ENCODE results near the gene ATAD1. TPM values are rescaled to one million over a fixed set of nuclear protein-coding genes. Genes with fewer than 3 reads are reported as not detected.
"Not testable (repeated sequence)": the region's sequence is repeated elsewhere in the genome, so short reads cannot be mapped to it uniquely, and the experiment has no call there.

The ATAD1 gene
- total and polyA plus RNA-seq, 4 experiments from 2014 or later: 39.6 to 52.0 (median 44.0) TPM

DNA sequence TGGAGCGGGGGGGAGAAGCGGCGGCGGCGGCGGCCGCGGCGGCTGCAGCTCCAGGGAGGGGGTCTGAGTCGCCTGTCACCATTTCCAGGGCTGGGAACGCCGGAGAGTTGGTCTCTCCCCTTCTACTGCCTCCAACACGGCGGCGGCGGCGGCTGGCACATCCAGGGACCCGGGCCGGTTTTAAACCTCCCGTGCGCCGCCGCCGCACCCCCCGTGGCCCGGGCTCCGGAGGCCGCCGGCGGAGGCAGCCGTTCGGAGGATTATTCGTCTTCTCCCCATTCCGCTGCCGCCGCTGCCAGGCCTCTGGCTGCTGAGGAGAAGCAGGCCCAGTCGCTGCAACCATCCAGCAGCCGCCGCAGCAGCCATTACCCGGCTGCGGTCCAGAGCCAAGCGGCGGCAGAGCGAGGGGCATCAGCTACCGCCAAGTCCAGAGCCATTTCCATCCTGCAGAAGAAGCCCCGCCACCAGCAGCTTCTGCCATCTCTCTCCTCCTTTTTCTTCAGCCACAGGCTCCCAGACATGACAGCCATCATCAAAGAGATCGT lies 46.0 kb upstream of the ATAD1 start:
- ChIA-PET POLR2A (ENCODE audit: partially characterized antibody) (interaction anchor here (0.6 to 7.7 kb wide), 20 partner anchors 9 to 1127 kb away, joined by 3 to 158 read pairs (median 12); partner anchors contain the start of genes ATAD1, FAS and RNLS), CTCF (ENCODE audit: partially characterized antibody) (interaction anchor here (3.7 to 10.6 kb wide), 2 partner anchors 228 to 524 kb away, joined by 27 to 225 read pairs; no protein-coding TSS in a partner anchor)
- Mint-ChIP-seq H3K36me3 (peaks cover 7 to 42% of the 10 kb centered on the region in 2 donors), H3K27ac (peak overlapping the region; percentile 88 to 97 (median 94)), H3K4me1 (peaks cover 35 to 75% (median 46%) of the 10 kb centered on the region in 4 donors), H3K4me3 (peak overlapping the region; percentile 90 to 99 (median 97))
- not testable (repeated sequence) for H3K27me3 Mint-ChIP-seq; H3K9me3 Mint-ChIP-seq; H3K9me3 ChIP-seq (ENCODE audit: control insufficient read depth in 1 of 2, low read length in 2 of 2); H3K36me3 ChIP-seq (ENCODE audit: insufficient read depth, low read length); H3K27me3 ChIP-seq (ENCODE audit: insufficient read depth, low read length)
- Histone ChIP-seq H3K4me3 (ENCODE audit: low read length in 2 of 2) (peak overlapping the region; percentile 82 to 91), H3K4me1 (ENCODE audit: insufficient read depth, low read length) (peaks cover 52% of the 10 kb centered on the region), H3K27ac (ENCODE audit: low read depth, low read length) (peak overlapping the region; percentile 69)
- DNase-seq: peak; percentile 25 to 46 (median 27)
- intact Hi-C loops (cut with micrococcal nuclease): loop anchor here (2.0 to 10.0 kb wide), 10 partner anchors 53 to 1837 kb away; partner anchors contain the start of genes GLUD1 and KIF20B

DNA sequence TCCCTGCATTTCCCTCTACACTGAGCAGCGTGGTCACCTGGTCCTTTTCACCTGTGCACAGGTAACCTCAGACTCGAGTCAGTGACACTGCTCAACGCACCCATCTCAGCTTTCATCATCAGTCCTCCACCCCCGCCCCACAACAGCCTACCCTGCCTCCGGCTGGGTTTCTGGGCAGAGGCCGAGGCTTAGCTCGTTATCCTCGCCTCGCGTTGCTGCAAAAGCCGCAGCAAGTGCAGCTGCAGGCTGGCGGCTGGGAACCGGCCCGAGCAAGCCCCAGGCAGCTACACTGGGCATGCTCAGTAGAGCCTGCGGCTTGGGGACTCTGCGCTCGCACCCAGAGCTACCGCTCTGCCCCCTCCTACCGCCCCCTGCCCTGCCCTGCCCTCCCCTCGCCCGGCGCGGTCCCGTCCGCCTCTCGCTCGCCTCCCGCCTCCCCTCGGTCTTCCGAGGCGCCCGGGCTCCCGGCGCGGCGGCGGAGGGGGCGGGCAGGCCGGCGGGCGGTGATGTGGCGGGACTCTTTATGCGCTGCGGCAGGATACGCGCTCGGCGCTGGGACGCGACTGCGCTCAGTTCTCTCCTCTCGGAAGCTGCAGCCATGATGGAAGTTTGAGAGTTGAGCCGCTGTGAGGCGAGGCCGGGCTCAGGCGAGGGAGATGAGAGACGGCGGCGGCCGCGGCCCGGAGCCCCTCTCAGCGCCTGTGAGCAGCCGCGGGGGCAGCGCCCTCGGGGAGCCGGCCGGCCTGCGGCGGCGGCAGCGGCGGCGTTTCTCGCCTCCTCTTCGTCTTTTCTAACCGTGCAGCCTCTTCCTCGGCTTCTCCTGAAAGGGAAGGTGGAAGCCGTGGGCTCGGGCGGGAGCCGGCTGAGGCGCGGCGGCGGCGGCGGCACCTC lies 45.3 kb upstream of the ATAD1 start, which contains the start of the genes KLLN and PTEN:
TSS of gene KLLN (minus strand) at position 481 of the 891 bp plus-strand sequence. CDS start 1,046 bp downstream, outside the sequence.
TSS of gene PTEN (plus strand) at position 573 of the 891 bp plus-strand sequence. CDS start 845 bp downstream, outside the sequence.
- Histone ChIP-seq H3K4me1 (ENCODE audit: insufficient read depth, low read length) (peaks cover 45% of the 10 kb centered on the region), H3K9me3 (ENCODE audit: control insufficient read depth in 1 of 2, low read length in 2 of 2) (no peaks in the 10 kb centered on the region), H3K27me3 (ENCODE audit: insufficient read depth, low read length) (no peaks in the 10 kb centered on the region), H3K4me3 (ENCODE audit: low read length in 2 of 2) (peak within 1 kb of the TSS; percentile 91 to 95), H3K36me3 (ENCODE audit: insufficient read depth, low read length) (no peaks in the 10 kb centered on the region), H3K27ac (ENCODE audit: low read depth, low read length) (peak within 1 kb of the TSS; percentile 69)
- Mint-ChIP-seq H3K4me3 (peak within 1 kb of the TSS; percentile 95 to 99 (median 98)), H3K4me1 (peaks cover 28 to 68% (median 38%) of the 10 kb centered on the region in 4 donors), H3K36me3 (peaks cover under 1 to 39% of the 10 kb centered on the region in 2 donors), H3K27ac (peak within 1 kb of the TSS; percentile 95 to 99 (median 97)), H3K9me3 (peaks cover 0 to 2% (median 0%) of the 10 kb centered on the region in 8 donors), H3K27me3 (peaks cover 0 to 3% of the 10 kb centered on the region in 2 donors)
- CTCF ChIA-PET (ENCODE audit: partially characterized antibody): interaction anchor here (0.9 to 10.6 kb wide), 12 partner anchors 9 to 720 kb away, joined by 3 to 225 read pairs (median 10); partner anchors contain the start of genes ATAD1 and RNLS
- peak; percentile 81 to 85 (median 84) for DNase-seq
- POLR2A ChIA-PET (ENCODE audit: partially characterized antibody): interaction anchor here (0.6 to 7.7 kb wide), 37 partner anchors 10 to 1438 kb away, joined by 3 to 158 read pairs (median 5); partner anchors contain the start of genes ATAD1, FAS, IFIT2 and RNLS
- intact Hi-C loops (cut with micrococcal nuclease): loop anchor here (2.0 to 10.0 kb wide), 10 partner anchors 54 to 1838 kb away; partner anchors contain the start of genes GLUD1 and KIF20B

DNA sequence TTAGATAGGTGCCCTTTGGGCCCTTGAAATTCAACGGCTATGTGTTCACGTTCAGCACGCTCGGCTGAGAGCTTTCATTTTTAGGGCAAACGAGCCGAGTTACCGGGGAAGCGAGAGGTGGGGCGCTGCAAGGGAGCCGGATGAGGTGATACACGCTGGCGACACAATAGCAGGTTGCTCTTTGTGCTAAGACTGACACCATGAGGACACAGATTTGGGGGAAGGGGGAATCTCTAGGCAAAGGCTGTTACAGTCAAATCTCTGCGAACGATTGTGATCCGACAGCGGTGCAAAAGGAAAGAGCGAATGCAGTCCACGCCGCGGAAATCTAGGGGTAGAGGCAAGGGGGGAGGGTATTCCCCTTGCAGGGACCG lies 44.6 kb upstream of the ATAD1 start:
- peak overlapping the region; percentile 91 to 95 for H3K4me3 ChIP-seq (ENCODE audit: low read length in 2 of 2)
- DNase-seq: peak in 3 of 5 donors; percentile 87 to 88 (median 87)
- intact Hi-C loops (cut with micrococcal nuclease): loop anchor here (1.0 to 10.0 kb wide), 13 partner anchors 44 to 1838 kb away; partner anchors contain the start of genes ATAD1, GLUD1 and KIF20B

DNA sequence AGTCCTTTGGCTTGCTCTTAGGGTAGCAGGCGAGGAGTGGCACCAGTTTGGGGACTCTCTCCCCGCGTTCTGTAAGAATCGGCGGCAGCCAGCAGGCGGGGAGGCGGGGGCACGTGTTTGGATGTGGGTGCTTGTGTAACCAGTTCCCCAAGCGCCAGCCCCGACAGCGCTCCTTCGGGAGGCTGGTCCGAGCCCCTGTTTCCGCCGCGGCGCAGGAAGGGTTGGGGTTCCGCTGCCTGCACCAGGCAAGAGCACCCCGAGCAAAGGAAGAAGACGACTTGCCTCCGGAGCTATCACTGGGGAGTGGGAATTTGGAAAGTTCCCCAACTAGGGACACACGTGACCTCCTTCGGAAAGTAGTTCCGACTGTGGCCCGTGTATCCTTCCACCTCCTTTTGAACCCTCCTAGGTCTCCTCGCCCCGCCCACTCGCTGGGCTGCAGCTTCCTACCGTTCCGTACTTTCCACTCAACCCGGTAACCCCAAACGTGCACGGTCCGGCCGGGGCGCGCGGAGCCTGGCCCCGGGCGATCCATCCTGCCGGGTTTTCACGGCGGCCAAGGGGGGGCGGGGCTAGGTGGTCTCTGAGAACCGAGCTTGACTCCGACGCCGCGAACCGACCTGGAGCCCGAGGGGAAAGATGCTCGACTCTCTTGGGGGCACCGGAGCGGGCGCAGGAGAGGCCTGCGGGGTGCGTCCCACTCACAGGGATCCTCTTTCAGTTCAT lies 44.1 kb upstream of the ATAD1 start:
- Mint-ChIP-seq H3K4me3 (peak overlapping the region; percentile 95 to 99 (median 97)), H3K27ac (peak overlapping the region; percentile 93 to 99 (median 96)), H3K4me1 (peaks cover 25 to 60% (median 32%) of the 10 kb centered on the region in 4 donors), H3K27me3 (peaks cover 0 to 3% of the 10 kb centered on the region in 2 donors), H3K36me3 (peaks cover 0 to 39% of the 10 kb centered on the region in 2 donors), H3K9me3 (peaks cover 0 to 2% (median 0%) of the 10 kb centered on the region in 8 donors)
- H3K27me3 ChIP-seq (ENCODE audit: insufficient read depth, low read length): no peaks in the 10 kb centered on the region
- peak overlapping the region; percentile 69 for H3K27ac ChIP-seq (ENCODE audit: low read depth, low read length)
- DNase-seq: peak; percentile 92 to 96 (median 94)
- H3K9me3 ChIP-seq (ENCODE audit: control insufficient read depth in 1 of 2, low read length in 2 of 2): no peaks in the 10 kb centered on the region
- intact Hi-C loops (cut with micrococcal nuclease): loop anchor here (1.0 to 10.0 kb wide), 13 partner anchors 44 to 1839 kb away; partner anchors contain the start of genes ATAD1, GLUD1 and KIF20B
- CTCF ChIA-PET (ENCODE audit: partially characterized antibody): interaction anchor here (0.6 to 10.6 kb wide), 17 partner anchors 10 to 974 kb away, joined by 3 to 225 read pairs (median 7); partner anchors contain the start of genes ATAD1 and RNLS
- peak overlapping the region; percentile 91 to 95 for H3K4me3 ChIP-seq (ENCODE audit: low read length in 2 of 2)
- peaks cover 35% of the 10 kb centered on the region for H3K4me1 ChIP-seq (ENCODE audit: insufficient read depth, low read length)
- H3K36me3 ChIP-seq (ENCODE audit: insufficient read depth, low read length): no peaks in the 10 kb centered on the region
- POLR2A ChIA-PET (ENCODE audit: partially characterized antibody): interaction anchor here (0.5 to 7.7 kb wide), 41 partner anchors 11 to 1440 kb away, joined by 3 to 158 read pairs (median 5); partner anchors contain the start of genes ATAD1, FAS, IFIT2 and RNLS

More for the DNA sequence above, 44.6 kb upstream of the ATAD1 start:
- ChIA-PET POLR2A (ENCODE audit: partially characterized antibody) (interaction anchor here (0.6 to 7.7 kb wide), 37 partner anchors 11 to 1439 kb away, joined by 3 to 158 read pairs (median 6); partner anchors contain the start of genes ATAD1, FAS, IFIT2 and RNLS), CTCF (ENCODE audit: partially characterized antibody) (interaction anchor here (0.9 to 10.6 kb wide), 17 partner anchors 9 to 973 kb away, joined by 3 to 225 read pairs (median 7); partner anchors contain the start of genes ATAD1 and RNLS)
- peak overlapping the region; percentile 95 to 99 (median 97) for H3K4me3 Mint-ChIP-seq
- peaks cover 0 to 39% of the 10 kb centered on the region in 2 donors for H3K36me3 Mint-ChIP-seq
- peaks cover 28 to 66% (median 37%) of the 10 kb centered on the region in 4 donors for H3K4me1 Mint-ChIP-seq
- peak overlapping the region; percentile 93 to 99 (median 96) for H3K27ac Mint-ChIP-seq
- peaks cover 0 to 3% of the 10 kb centered on the region in 2 donors for H3K27me3 Mint-ChIP-seq
- H3K27ac ChIP-seq (ENCODE audit: low read depth, low read length): peak overlapping the region; percentile 69
- H3K9me3 ChIP-seq (ENCODE audit: control insufficient read depth in 1 of 2, low read length in 2 of 2): no peaks in the 10 kb centered on the region
- peaks cover 0 to 2% (median 0%) of the 10 kb centered on the region in 8 donors for H3K9me3 Mint-ChIP-seq
- H3K4me1 ChIP-seq (ENCODE audit: insufficient read depth, low read length): peaks cover 39% of the 10 kb centered on the region
- H3K27me3 ChIP-seq (ENCODE audit: insufficient read depth, low read length): no peaks in the 10 kb centered on the region
- no peaks in the 10 kb centered on the region for H3K36me3 ChIP-seq (ENCODE audit: insufficient read depth, low read length)

DNA sequence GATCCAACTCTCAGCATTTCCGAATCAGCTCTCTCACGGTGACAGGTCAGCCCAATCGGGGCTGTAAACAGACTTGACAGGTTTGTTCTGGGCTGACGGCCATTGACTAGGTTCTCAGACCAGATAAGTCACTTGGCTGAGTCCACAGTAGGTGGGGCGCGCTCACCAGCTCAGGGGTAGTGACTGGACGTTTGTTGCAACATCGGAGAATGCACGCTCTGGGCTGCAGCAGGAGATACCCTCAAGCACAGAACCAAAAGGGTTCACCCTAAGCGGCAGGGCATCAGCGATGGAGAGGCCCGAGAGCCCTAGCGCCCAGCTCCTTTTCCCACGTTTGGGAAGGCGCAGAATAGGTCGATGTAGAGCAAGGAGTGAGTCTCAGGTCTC lies 43.5 kb upstream of the ATAD1 start:
- peaks cover 29% of the 10 kb centered on the region for H3K4me1 ChIP-seq (ENCODE audit: insufficient read depth, low read length)
- ChIA-PET CTCF (ENCODE audit: partially characterized antibody) (interaction anchor here (0.6 to 10.6 kb wide), 16 partner anchors 10 to 963 kb away, joined by 3 to 225 read pairs (median 6); partner anchors contain the start of gene RNLS), POLR2A (ENCODE audit: partially characterized antibody) (interaction anchor here (0.5 to 7.7 kb wide), 32 partner anchors 10 to 1440 kb away, joined by 3 to 158 read pairs (median 6); partner anchors contain the start of genes ATAD1, FAS, IFIT2 and RNLS)
- Mint-ChIP-seq H3K4me1 (peaks cover 21 to 55% (median 28%) of the 10 kb centered on the region in 4 donors), H3K36me3 (peaks cover 0 to 35% of the 10 kb centered on the region in 2 donors), H3K27me3 (peaks cover 0 to 3% of the 10 kb centered on the region in 2 donors), H3K9me3 (peaks cover 0 to 2% (median 0%) of the 10 kb centered on the region in 8 donors), H3K27ac (peak overlapping the region; percentile 93 to 99 (median 96)), H3K4me3 (peak overlapping the region; percentile 95 to 99 (median 97))
- H3K4me3 ChIP-seq (ENCODE audit: low read length in 2 of 2): peak overlapping the region; percentile 91 to 95
- no peaks in the 10 kb centered on the region for H3K36me3 ChIP-seq (ENCODE audit: insufficient read depth, low read length)
- intact Hi-C loops (cut with micrococcal nuclease): loop anchor here (5.0 to 10.0 kb wide), 7 partner anchors 56 to 966 kb away; partner anchors contain the start of gene GLUD1
- H3K27me3 ChIP-seq (ENCODE audit: insufficient read depth, low read length): no peaks in the 10 kb centered on the region
- no peaks in the 10 kb centered on the region for H3K9me3 ChIP-seq (ENCODE audit: control insufficient read depth in 1 of 2, low read length in 2 of 2)
- peak overlapping the region; percentile 69 for H3K27ac ChIP-seq (ENCODE audit: low read depth, low read length)
- peak in 1 of 5 donors; percentile 1 for DNase-seq
